Tibial artery (tissue), 4 donors: ENCODE results near the gene EI24.
A peak's percentile ranks its signal among the peaks of the same experiment; 100 is the strongest.
"Not testable (repeated sequence)": the region's sequence is repeated elsewhere in the genome, so short reads cannot be mapped to it uniquely, and the experiment has no call there.

Experiments used
- DNase-seq, 2 donors: peaks; one replicate each; pipeline ENCODE4 v3.0.0-alpha.2; 2019
- H3K27ac ChIP-seq, 2 donors: fragments of 200-600 bp; sonication (generic) in 1 of 2; 1 replicate in 1 of 2; 2 replicates in 1 of 2; pipeline ENCODE4 v1.5.1; 2018 to 2019; ENCODE audit warnings: mild to moderate bottlenecking in 1 of 2
- H3K27me3 ChIP-seq, 2 donors: fragments of 200-600 bp; sonication (generic) in 1 of 2; one replicate each; pipeline versions ENCODE4 v1.5.1 to v1.6.0; 2016 to 2019
- H3K36me3 ChIP-seq, 3 donors: fragments of 200-600 bp; sonication (generic) in 2 of 3; one replicate each; pipeline ENCODE4 v1.5.1; 2016 to 2019; ENCODE audit warnings: mild to moderate bottlenecking in 2 of 3
- H3K4me1 ChIP-seq, 4 donors: fragments of 200-600 bp; sonication (generic) in 2 of 4; 1 replicate in 3 of 4; 2 replicates in 1 of 4; pipeline ENCODE4 v1.5.1; 2016 to 2019
- H3K4me3 ChIP-seq, 2 donors: fragments of 200-600 bp; sonication (generic) in 1 of 2; 1 replicate in 1 of 2; 2 replicates in 1 of 2; pipeline ENCODE4 v1.5.1; 2018 to 2019; ENCODE audit warnings: mild to moderate bottlenecking in 2 of 2
- H3K9me3 ChIP-seq, 3 donors: fragments of 200-600 bp; sonication (generic) in 1 of 3; one replicate each; pipeline ENCODE4 v1.5.1; 2016 to 2019
- CTCF ChIP-seq, 2 experiments: fragments of 200-600 bp in 1 of 2; fragments of 450-650 bp in 1 of 2; IDR thresholded peaks; one replicate each; pipeline ENCODE4 v1.5.1; 2017 to 2019; ENCODE audit warnings: antibody characterized with exemption in 2 of 2, mild to moderate bottlenecking in 1 of 2, moderate library complexity in 1 of 2
- intact Hi-C: fragments of 100-400 bp; cut with DNase I; formaldehyde crosslinking; loops from one replicate; pipeline ENCODE4 v1.15.0; 2023; ENCODE audit warnings: low total_unique reads

The EI24 gene

GRCh38 chr11:125568970-125569914 is at the start of gene EI24:
Gene EI24 (plus strand): TSS chr11:125569477. CDS start chr11:125572528, 3,051 bp downstream.
- Histone ChIP-seq H3K27me3 (no peaks in the 10 kb centered on the region), H3K4me1 (peaks cover 0 to 22% (median 14%) of the 10 kb centered on the region in 4 donors)

GRCh38 chr11:125519860-125520834 is 49.1 kb upstream of the EI24 start:
- DNase-seq, result no peak
- Histone ChIP-seq H3K9me3 (no peaks in the 10 kb centered on the region), H3K27ac (no peak overlapping the region), H3K4me1 (no peaks in the 10 kb centered on the region), H3K27me3 (no peaks in the 10 kb centered on the region), H3K4me3 (no peak overlapping the region), H3K36me3 (no peaks in the 10 kb centered on the region)
- intact Hi-C loops, result no loop called here
- TF ChIP-seq CTCF (IDR thresholded peaks at IDR 0.05), result no peak

More at GRCh38 chr11:125568970-125569914, at the start of gene EI24:
- Histone ChIP-seq H3K27ac (peak within 1 kb of the TSS; percentile 83 to 94), H3K9me3 (no peaks in the 10 kb centered on the region), H3K4me3 (peak within 1 kb of the TSS; percentile 84 to 88), H3K36me3 (peaks cover 12 to 14% (median 13%) of the 10 kb centered on the region in 3 donors)
- TF ChIP-seq CTCF (IDR thresholded peaks at IDR 0.05), result peak; percentile 76 to 77
- DNase-seq, result peak; percentile 89 to 94
- intact Hi-C loops, result loop anchor here (10.0 kb wide), 1 partner anchor 74 kb away; the partner anchor contains the start of gene FEZ1

GRCh38 chr11:125525303-125525702 is 44.0 kb upstream of the EI24 start:
- TF ChIP-seq CTCF (IDR thresholded peaks at IDR 0.05), result no peak
- intact Hi-C loops, result no loop called here
- Histone ChIP-seq H3K27me3 (no peaks in the 10 kb centered on the region), H3K27ac (no peak overlapping the region), H3K36me3 (no peaks in the 10 kb centered on the region), H3K9me3 (no peaks in the 10 kb centered on the region), H3K4me3 (no peak overlapping the region), H3K4me1 (no peaks in the 10 kb centered on the region)
- DNase-seq, result no peak

GRCh38 chr11:125532668-125533067 is 36.6 kb upstream of the EI24 start:
- DNase-seq, result no peak
- Histone ChIP-seq H3K9me3 (no peaks in the 10 kb centered on the region), H3K36me3 (no peaks in the 10 kb centered on the region), H3K4me1 (no peaks in the 10 kb centered on the region), H3K27ac (no peak overlapping the region), H3K27me3 (peaks cover 0 to 3% of the 10 kb centered on the region in 2 donors), H3K4me3 (no peak overlapping the region)
- TF ChIP-seq CTCF (IDR thresholded peaks at IDR 0.05), result no peak
- intact Hi-C loops, result no loop called here

- Histone ChIP-seq H3K27ac (no peak overlapping the region), H3K9me3 (no peaks in the 10 kb centered on the region), H3K36me3 (no peaks in the 10 kb centered on the region), H3K4me1 (no peaks in the 10 kb centered on the region), H3K27me3 (peaks cover 0 to 3% of the 10 kb centered on the region in 2 donors), H3K4me3 (no peak overlapping the region)
- TF ChIP-seq CTCF (IDR thresholded peaks at IDR 0.05), result no peak
- intact Hi-C loops, result no loop called here
- DNase-seq, result no peak
Observed at GRCh38 chr11:125535585-125535984, 33.7 kb upstream of the EI24 start.

GRCh38 chr11:125536834-125537233 is 32.4 kb upstream of the EI24 start:
- H3K27me3 ChIP-seq, H3K27ac ChIP-seq, intact Hi-C loops, H3K36me3 ChIP-seq, H3K4me1 ChIP-seq, H3K9me3 ChIP-seq, H3K4me3 ChIP-seq, DNase-seq: not testable (repeated sequence)
